K562 (cell line): ENCODE results near the gene GPR4. TPM values are rescaled to one million over a fixed set of nuclear protein-coding genes. Genes with fewer than 3 reads are reported as not detected.

Experiments
- ATAC-seq: fragments of 200-7000 bp; cut with Tn5 transposase; 3 replicates; pipeline ENCODE4 v1.9.1; 2020; ENCODE audit warnings: moderate library complexity
- BruUV-seq: library from RNA; stranded (reverse); fragments of 400-500 nt; replicated peaks from 2 replicates; lab custom pipeline; 2021; lab: Mats Ljungman, UMichigan
- CTCF ChIA-PET: fragments of 300-600 bp; formaldehyde crosslinking; extraction: SDS; loops from one replicate; lab custom pipeline; 2021; ENCODE audit warnings: low intra/inter-chr PET ratio; lab: Yijun Ruan, JAX
- POLR2A ChIA-PET: fragments of 300-600, 350-650 bp; sonication (Branson Sonifier 250); formaldehyde crosslinking; extraction: SDS; loops from one replicate; lab custom pipeline; 2021; ENCODE audit warnings: antibody characterized with exemption, inconsistent platforms; lab: Yijun Ruan, JAX
- DNase-seq, 4 experiments: peaks; one replicate each; pipeline versions ENCODE4 v3.0.0 to v3.0.0-alpha.2; 2011 to 2018; ENCODE audit warnings: low spot score in 3 of 4, mixed read lengths in 3 of 4; ENCODE audit errors: extremely low read depth in 1 of 4
- FAIRE-seq: peaks from 2 replicates; lab custom pipeline; 2011; peaks lifted over from hg19 to GRCh38; lab: Jason Lieb, UNC
- H2AFZ ChIP-seq: 2 replicates; pipeline ENCODE4 v1.6.0; 2011; ENCODE audit warnings: low read depth, low read length, control low read depth, inconsistent platforms
- H3K27ac ChIP-seq: fragments of 200-600 bp; 3 replicates; pipeline ENCODE4 v1.8.0; 2011; ENCODE audit warnings: low read depth, mild to moderate bottlenecking, control low read depth, inconsistent platforms, low read length, moderate library complexity, mixed read lengths; ENCODE audit errors: extremely low read depth
- H3K27me3 ChIP-seq, 2 experiments: fragments of 300-600 bp in 1 of 2; 2 replicates in 1 of 2; 3 replicates in 1 of 2; pipeline versions ENCODE4 v1.6.0 to v1.8.0; 2011; ENCODE audit warnings: inconsistent platforms in 2 of 2, low read length in 2 of 2, mild to moderate bottlenecking in 1 of 2, mixed read lengths in 1 of 2, moderate library complexity in 1 of 2; ENCODE audit not compliant: control insufficient read depth in 2 of 2, insufficient read depth in 2 of 2
- H3K36me3 ChIP-seq: fragments of 300-600 bp; 3 replicates; pipeline ENCODE4 v1.8.0; 2011; ENCODE audit warnings: mild to moderate bottlenecking, low read length, inconsistent platforms; ENCODE audit not compliant: control insufficient read depth, insufficient read depth
- H3K4me1 ChIP-seq, 2 experiments: fragments of 200-600 bp in 1 of 2; replicated peaks in 1 of 2; 2 replicates in 1 of 2; 3 replicates in 1 of 2; pipeline versions ENCODE4 v1.5.1 to v1.8.0; 2011; ENCODE audit warnings: inconsistent platforms in 2 of 2, low read length in 2 of 2, mild to moderate bottlenecking in 1 of 2, mixed read lengths in 1 of 2, moderate library complexity in 1 of 2; ENCODE audit not compliant: control insufficient read depth in 2 of 2, insufficient read depth in 2 of 2
- H3K4me2 ChIP-seq: 2 replicates; pipeline ENCODE4 v1.6.1; 2011; ENCODE audit warnings: low read length, control low read depth, inconsistent platforms, mixed read lengths; ENCODE audit not compliant: insufficient read depth
- H3K4me3 ChIP-seq: fragments of 200-600 bp; sonication (generic), shearing (Covaris generic); 2 replicates; pipeline ENCODE4 v1.5.1; 2016; ENCODE audit warnings: control low read depth, inconsistent platforms
- H3K79me2 ChIP-seq: fragments of 200-600 bp; 3 replicates; pipeline ENCODE4 v1.8.0; 2011; ENCODE audit warnings: low read length, inconsistent platforms; ENCODE audit not compliant: control insufficient read depth, insufficient read depth
- H3K9ac ChIP-seq, 2 experiments: 2 replicates each; pipeline versions ENCODE4 v1.6.0 to v1.6.1; 2011; ENCODE audit warnings: low read depth in 2 of 2, low read length in 2 of 2, control low read depth in 1 of 2, inconsistent platforms in 1 of 2, mild to moderate bottlenecking in 1 of 2, mixed read lengths in 1 of 2; ENCODE audit not compliant: insufficient read depth in 1 of 2
- H3K9me1 ChIP-seq: one replicate; pipeline ENCODE4 v1.6.0; 2011; ENCODE audit warnings: inconsistent platforms, mild to moderate bottlenecking, low read length, moderate library complexity; ENCODE audit not compliant: control insufficient read depth, insufficient read depth
- H3K9me3 ChIP-seq: replicated peaks from 2 replicates; pipeline ENCODE4 v1.5.1; 2011; ENCODE audit warnings: low read depth, low read length, inconsistent platforms; ENCODE audit not compliant: control insufficient read depth, insufficient read depth
- H4K20me1 ChIP-seq: replicated peaks from 2 replicates; pipeline ENCODE4 v1.6.1; 2011; ENCODE audit warnings: low read length, inconsistent platforms, mixed read lengths; ENCODE audit not compliant: control insufficient read depth, insufficient read depth
- C11orf30 ChIP-seq: fragments of 450-650 bp; IDR thresholded peaks from 2 replicates; pipeline ENCODE4 v1.6.1; 2016; ENCODE audit warnings: low read depth, mild to moderate bottlenecking
- EP400 ChIP-seq: fragments of 450-650 bp; IDR thresholded peaks from 2 replicates; pipeline ENCODE4 v1.6.1; 2017; ENCODE audit warnings: antibody characterized with exemption, mild to moderate bottlenecking, moderate library complexity
- KDM5B ChIP-seq: fragments of 200-600 bp; sonication (generic); IDR thresholded peaks from 2 replicates; pipeline ENCODE4 v1.6.1; 2012; ENCODE audit warnings: low read depth, mild to moderate bottlenecking, moderate library complexity, low read length, control low read depth, inconsistent platforms; ENCODE audit not compliant: insufficient replicate concordance
- NFE2L1 ChIP-seq: fragments of 450-650 bp; IDR thresholded peaks from 2 replicates; pipeline ENCODE4 v1.6.1; 2016; ENCODE audit warnings: missing genetic modification characterization, low read depth, mild to moderate bottlenecking, missing compliant biosample characterization, moderate library complexity, borderline replicate concordance
- PBX2 ChIP-seq, 2 experiments: IDR thresholded peaks in 1 of 2; conservative IDR thresholded peaks in 1 of 2; 2 replicates each; pipeline ENCODE4 v1.6.1; 2016; ENCODE audit warnings: low read depth in 2 of 2, mild to moderate bottlenecking in 1 of 2, missing compliant biosample characterization in 1 of 2, missing genetic modification characterization in 1 of 2, moderate library complexity in 1 of 2
- PCBP2 ChIP-seq: fragments of 200-400 bp; formaldehyde crosslinking; IDR thresholded peaks from 2 replicates; pipeline ENCODE4 v1.6.1; 2018; ENCODE audit warnings: low read length, low read depth, mild to moderate bottlenecking, moderate library complexity; ENCODE audit not compliant: poor library complexity, severe bottlenecking
- ZNF146 ChIP-seq: IDR thresholded peaks from one replicate; pipeline ENCODE4 v1.6.1; 2018; ENCODE audit warnings: missing compliant biosample characterization; ENCODE audit not compliant: unreplicated experiment
- WGBS: fragments of 100-300 bp; shearing (Covaris generic); methylation state at CpG from one replicate; pipeline ENCODE4 v1.1.6; 2016; ENCODE audit warnings: low coverage, mixed read lengths; ENCODE audit not compliant: insufficient coverage; ENCODE audit errors: missing lambda C conversion rate; 5-methylcytosine and 5-hydroxymethylcytosine counted together
- in situ Hi-C: fragments of 300-500 bp; cut with MboI; formaldehyde crosslinking; loops from 4 replicates; pipeline ENCODE4 v1.15.0; 2018; ENCODE audit warnings: inconsistent platforms, mixed read lengths
- intact Hi-C: fragments of 100-400 bp; cut with micrococcal nuclease; formaldehyde crosslinking; loops from 2 replicates; pipeline ENCODE4 v1.14.2; 2022
- polyA plus RNA-seq, 8 experiments: library from polyadenylated mRNA; depleted of rRNA in 4 of 8; stranded (reverse) in 5 of 8; unstranded in 3 of 8; fragments of >200 nt; fragmentation: Nextera tagmentation in 2 of 8; fragmentation: Illumina TruSeq in 1 of 8; extraction: Ambion mirVana in 2 of 8; extraction: Trizol in 1 of 8; gene quantifications; 2 replicates each; pipeline versions ENCODE4 v1.2.1 to v1.2.3, GENCODE V29; 2011 to 2014; ENCODE audit warnings: inconsistent platforms in 1 of 8, missing spikeins in 1 of 8
- total RNA-seq, 7 experiments: library from RNA; depleted of rRNA in 6 of 7; stranded (reverse); fragments of >200 nt in 6 of 7; fragmentation: Illumina TruSeq in 2 of 7; extraction: Trizol in 2 of 7; gene quantifications; 2 replicates each; pipeline versions ENCODE4 v1.2.1 to v1.2.3, GENCODE V29; 2011 to 2021; ENCODE audit warnings: low replicate concordance in 1 of 7
- TF ChIP-seq, protein P1 (sequence below): fragments of 450-650 bp; IDR thresholded peaks from 2 replicates; pipeline ENCODE4 v1.6.1; 2017; ENCODE audit warnings: mild to moderate bottlenecking, moderate library complexity

The GPR4 gene
- total and polyA plus RNA-seq, 9 of the 15 experiments (the other 6 are each of a cell fraction or from before 2014, with no cell fraction given) = 0.03 to 0.09 (median 0.04) TPM; not detected in 5

- POLR2A ChIA-PET = no interaction called here
- Histone ChIP-seq H3K4me3 (no peak overlapping the region), H3K27me3 (no peaks in the 10 kb centered on the region), H3K9me1 (no peaks in the 10 kb centered on the region), H3K79me2 (peaks cover 67% of the 10 kb centered on the region), H2AFZ (no peak overlapping the region), H4K20me1 (no peaks in the 10 kb centered on the region; the same call in 1 of the 2 replicates), H3K4me1 (peaks cover 18 to 31% of the 10 kb centered on the region in 2 experiments), H3K36me3 (peaks cover 15% of the 10 kb centered on the region; the same call in 2 of the 3 replicates), H3K4me2 (no peak overlapping the region), H3K9ac (peak overlapping the region in 1 of 2 experiments; percentile 79; a peak in 1 of 4 replicates), H3K9me3 (no peaks in the 10 kb centered on the region), H3K27ac (peak overlapping the region; percentile 42; the same call in 1 of the 3 replicates)
- no peak for DNase-seq
- 65% methylated on average over 5 of the region's 5 CpGs for WGBS
- intact Hi-C loops = no loop called here
- in situ Hi-C loops = no loop called here
- no peak for ATAC-seq
- CTCF ChIA-PET = no interaction called here
- FAIRE-seq = no peak
- BruUV-seq = no TSS peak
- TF ChIP-seq C11orf30 = no peak
- TF ChIP-seq ZNF146 (CRISPR knock-in tag) = no peak
- TF ChIP-seq NFE2L1 (tag) = no peak
- no peak for TF ChIP-seq EP400
- no peak for TF ChIP-seq PBX2 (CRISPR knock-in tag; IDR thresholded peaks at IDR 0.05; ENCODE audit: low read depth)
- no peak for TF ChIP-seq PBX2 (tag; conservative IDR thresholded peaks at IDR 0.05; ENCODE audit: low read depth)
- TF ChIP-seq, protein P1, sequence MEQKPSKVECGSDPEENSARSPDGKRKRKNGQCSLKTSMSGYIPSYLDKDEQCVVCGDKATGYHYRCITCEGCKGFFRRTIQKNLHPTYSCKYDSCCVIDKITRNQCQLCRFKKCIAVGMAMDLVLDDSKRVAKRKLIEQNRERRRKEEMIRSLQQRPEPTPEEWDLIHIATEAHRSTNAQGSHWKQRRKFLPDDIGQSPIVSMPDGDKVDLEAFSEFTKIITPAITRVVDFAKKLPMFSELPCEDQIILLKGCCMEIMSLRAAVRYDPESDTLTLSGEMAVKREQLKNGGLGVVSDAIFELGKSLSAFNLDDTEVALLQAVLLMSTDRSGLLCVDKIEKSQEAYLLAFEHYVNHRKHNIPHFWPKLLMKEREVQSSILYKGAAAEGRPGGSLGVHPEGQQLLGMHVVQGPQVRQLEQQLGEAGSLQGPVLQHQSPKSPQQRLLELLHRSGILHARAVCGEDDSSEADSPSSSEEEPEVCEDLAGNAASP = no peak
- TF ChIP-seq PCBP2 = no peak
- TF ChIP-seq KDM5B = no peak
These were observed 23.2 kb downstream of the GPR4 start for GRCh38 chr19:45578861-45579260.
